Activated naive CD4-positive, alpha-beta T cell treated with anti-CD3 and anti-CD28 coated beads for 36 hours (primary cell): ENCODE data around the gene KRTAP10-2. TPM values are rescaled to one million over a fixed set of nuclear protein-coding genes. Genes with fewer than 3 reads are reported as not detected.
"Not testable (repeated sequence)": the region's sequence is repeated elsewhere in the genome, so short reads cannot be mapped to it uniquely, and the experiment has no call there.

Experiments used
- CTCF ChIA-PET: fragments of 350-600 bp; sonication (Branson Sonifier 250); formaldehyde crosslinking; loops from one replicate; lab custom pipeline; 2021; ENCODE audit warnings: antibody characterized with exemption; lab: Charles Lee
- DNase-seq: peaks from one replicate; pipeline ENCODE4 v3.0.0-alpha.2; 2020
- H3K27ac Mint-ChIP-seq: one replicate; pipeline ENCODE4 v1.8.0; 2021; ENCODE audit warnings: mild to moderate bottlenecking, mixed read lengths
- H3K27me3 Mint-ChIP-seq: one replicate; pipeline ENCODE4 v1.8.0; 2021; ENCODE audit warnings: low read depth, mixed read lengths
- H3K36me3 Mint-ChIP-seq: one replicate; pipeline ENCODE4 v1.8.0; 2021; ENCODE audit warnings: low read depth, mixed read lengths
- H3K4me1 Mint-ChIP-seq: one replicate; pipeline ENCODE4 v1.8.0; 2021; ENCODE audit warnings: low read depth, mixed read lengths
- H3K4me3 Mint-ChIP-seq: one replicate; pipeline ENCODE4 v1.8.0; 2021; ENCODE audit warnings: mild to moderate bottlenecking, moderate library complexity, mixed read lengths
- H3K9me3 Mint-ChIP-seq: one replicate; pipeline ENCODE4 v1.8.0; 2021; ENCODE audit warnings: mixed read lengths
- intact Hi-C: fragments of 100-400 bp; cut with micrococcal nuclease; formaldehyde crosslinking; loops from one replicate; pipeline ENCODE4 v1.15.1; 2023
- total RNA-seq, 2 experiments: library from RNA; stranded (reverse); gene quantifications; one replicate each; pipeline ENCODE4 v1.2.3, GENCODE V29; 2021

The KRTAP10-2 gene
- total RNA-seq, 2 experiments from 2014 or later = not detected

DNA sequence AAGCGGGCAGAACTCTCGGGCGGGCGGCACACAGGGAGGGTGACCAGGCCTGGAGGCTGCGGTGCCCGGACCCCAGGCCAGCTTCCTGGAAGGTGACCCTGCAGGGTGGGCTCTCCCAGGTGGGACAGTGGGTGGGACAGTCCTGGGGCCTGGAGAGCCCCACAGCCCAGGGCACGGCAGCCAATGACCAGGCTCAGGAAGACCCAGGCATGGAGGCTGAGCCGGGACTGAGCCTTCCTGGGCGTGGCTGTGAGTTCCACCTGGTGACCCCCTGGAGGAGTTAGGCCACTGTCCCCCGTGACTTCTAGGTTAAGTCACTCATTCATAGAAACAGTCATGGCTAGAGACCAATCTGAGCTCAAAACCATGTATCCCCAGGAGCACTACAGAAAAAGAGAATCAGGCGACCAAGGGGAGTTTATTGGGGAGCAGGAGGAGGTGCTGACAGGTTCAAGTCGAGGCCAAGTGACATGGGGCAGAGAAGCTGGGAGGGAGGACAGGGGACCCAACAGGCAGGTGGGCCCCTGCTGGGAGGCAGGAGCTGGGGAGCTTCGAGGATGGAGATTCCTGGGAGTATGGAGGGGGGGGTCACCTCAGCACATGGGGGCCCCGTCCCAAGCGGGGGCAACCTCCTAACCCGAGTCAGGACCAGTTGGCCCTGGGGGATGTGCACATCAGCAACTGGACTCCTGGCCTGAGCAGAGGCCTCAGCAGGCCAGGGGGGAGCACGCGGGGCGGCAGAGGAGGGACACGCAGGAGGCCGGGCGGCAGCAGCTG is 27.9 kb upstream of the KRTAP10-2 start:
- DNase-seq = no peak
- peaks cover 10% of the 10 kb centered on the region for H3K4me1 Mint-ChIP-seq
- H3K27ac Mint-ChIP-seq = no peak overlapping the region
- H3K9me3 Mint-ChIP-seq = peaks cover 32% of the 10 kb centered on the region
- H3K36me3 Mint-ChIP-seq = peaks cover 1% of the 10 kb centered on the region
- intact Hi-C loops = no loop called here
- no peak overlapping the region for H3K4me3 Mint-ChIP-seq
- no peaks in the 10 kb centered on the region for H3K27me3 Mint-ChIP-seq
- CTCF ChIA-PET = no interaction called here

GRCh38 chr21:44578371-44579055 is 27.2 kb upstream of the KRTAP10-2 start:
- H3K9me3 Mint-ChIP-seq = peaks cover 32% of the 10 kb centered on the region
- CTCF ChIA-PET = no interaction called here
- no peak for DNase-seq
- intact Hi-C loops = no loop called here
- peaks cover 9% of the 10 kb centered on the region for H3K4me1 Mint-ChIP-seq
- H3K27me3 Mint-ChIP-seq = no peaks in the 10 kb centered on the region
- H3K4me3 Mint-ChIP-seq = no peak overlapping the region
- peaks cover 1% of the 10 kb centered on the region for H3K36me3 Mint-ChIP-seq
- H3K27ac Mint-ChIP-seq = no peak overlapping the region

GRCh38 chr21:44576025-44576420 is 24.7 kb upstream of the KRTAP10-2 start:
- peaks cover 1% of the 10 kb centered on the region for H3K36me3 Mint-ChIP-seq
- CTCF ChIA-PET = no interaction called here
- H3K4me3 Mint-ChIP-seq = no peak overlapping the region

GRCh38 chr21:44575307-44576024 is 24.2 kb upstream of the KRTAP10-2 start:
- intact Hi-C loops = no loop called here
- CTCF ChIA-PET = no interaction called here
- H3K4me1 Mint-ChIP-seq = no peaks in the 10 kb centered on the region
- H3K9me3 Mint-ChIP-seq = peaks cover 21% of the 10 kb centered on the region
- no peak for DNase-seq
- H3K27me3 Mint-ChIP-seq = no peaks in the 10 kb centered on the region
- no peak overlapping the region for H3K4me3 Mint-ChIP-seq
- no peak overlapping the region for H3K27ac Mint-ChIP-seq
- peaks cover 1% of the 10 kb centered on the region for H3K36me3 Mint-ChIP-seq

More at GRCh38 chr21:44576025-44576420, 24.7 kb upstream of the KRTAP10-2 start:
- no peaks in the 10 kb centered on the region for H3K27me3 Mint-ChIP-seq
- intact Hi-C loops = no loop called here
- peaks cover 25% of the 10 kb centered on the region for H3K9me3 Mint-ChIP-seq
- DNase-seq = no peak
- H3K4me1 Mint-ChIP-seq = no peaks in the 10 kb centered on the region
- no peak overlapping the region for H3K27ac Mint-ChIP-seq

- no peaks in the 10 kb centered on the region for H3K4me1 Mint-ChIP-seq
- peaks cover 20% of the 10 kb centered on the region for H3K9me3 Mint-ChIP-seq
- intact Hi-C loops = no loop called here
- H3K27ac Mint-ChIP-seq = no peak overlapping the region
- DNase-seq = no peak
- no peak overlapping the region for H3K4me3 Mint-ChIP-seq
- no peaks in the 10 kb centered on the region for H3K36me3 Mint-ChIP-seq
- CTCF ChIA-PET = interaction anchor here (0.7 to 1.3 kb wide), 2 partner anchors 11 to 108 kb away, joined by 3 to 4 read pairs; partner anchors contain the start of gene KRTAP12-1
- no peaks in the 10 kb centered on the region for H3K27me3 Mint-ChIP-seq
These were observed 23.4 kb upstream of the KRTAP10-2 start for GRCh38 chr21:44574457-44575306.

- not testable (repeated sequence) for H3K27ac Mint-ChIP-seq, H3K27me3 Mint-ChIP-seq, H3K4me3 Mint-ChIP-seq, H3K36me3 Mint-ChIP-seq, DNase-seq, H3K4me1 Mint-ChIP-seq
- intact Hi-C loops = loop anchor here (1.0 kb wide), 1 partner anchor 18 kb away; the partner anchor contains the start of gene KRTAP10-6
- peaks cover 18% of the 10 kb centered on the region for H3K9me3 Mint-ChIP-seq
- CTCF ChIA-PET = interaction anchor here (0.7 to 1.3 kb wide), 2 partner anchors 11 to 108 kb away, joined by 3 to 4 read pairs; partner anchors contain the start of gene KRTAP12-1
These were observed 22.5 kb upstream of the KRTAP10-2 start, which contains the start of gene KRTAP10-4 for GRCh38 chr21:44573630-44574456. TSS of gene KRTAP10-4 (plus strand) at chr21:44573729. CDS start at chr21:44573759, 30 bp downstream.

DNA sequence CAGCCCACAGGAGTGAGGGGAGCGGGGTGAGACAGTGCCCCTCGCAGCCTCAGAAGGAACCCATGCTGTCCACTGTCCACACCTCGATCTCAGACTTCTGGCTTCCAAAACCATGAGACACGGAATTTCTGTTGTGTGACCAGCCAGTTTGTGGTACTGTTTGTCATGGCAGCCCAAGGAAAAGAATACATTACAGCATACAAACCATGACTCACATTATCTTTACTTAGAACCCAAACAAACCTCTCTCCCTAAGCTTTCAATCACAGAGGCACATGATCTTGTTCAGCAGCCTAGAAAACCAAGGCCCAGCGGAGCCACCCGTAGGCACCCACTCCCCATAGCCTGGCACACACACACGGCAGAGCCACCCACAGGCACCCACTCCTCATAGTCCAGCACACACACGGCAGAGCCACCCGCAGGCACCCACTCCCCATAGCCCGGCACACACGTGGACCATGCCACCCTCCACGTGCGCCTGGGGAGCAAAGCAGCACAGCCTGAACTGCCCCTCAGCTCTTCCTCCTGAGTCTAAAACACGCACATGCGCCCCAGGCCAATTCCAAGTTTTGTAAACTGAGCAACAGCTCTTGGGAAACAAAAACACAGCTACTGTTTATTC is 21.8 kb upstream of the KRTAP10-2 start:
- H3K4me3 Mint-ChIP-seq = no peak overlapping the region
- intact Hi-C loops = loop anchor here (1.0 kb wide), 1 partner anchor 19 kb away; the partner anchor contains the start of gene KRTAP10-6
- DNase-seq = no peak
- H3K4me1 Mint-ChIP-seq = no peaks in the 10 kb centered on the region
- H3K36me3 Mint-ChIP-seq = no peaks in the 10 kb centered on the region
- H3K27ac Mint-ChIP-seq = no peak overlapping the region
- peaks cover 16% of the 10 kb centered on the region for H3K9me3 Mint-ChIP-seq
- CTCF ChIA-PET = no interaction called here
- H3K27me3 Mint-ChIP-seq = no peaks in the 10 kb centered on the region

GRCh38 chr21:44571844-44572782 is 20.8 kb upstream of the KRTAP10-2 start:
- H3K4me1 Mint-ChIP-seq = no peaks in the 10 kb centered on the region
- H3K4me3 Mint-ChIP-seq = no peak overlapping the region
- no peak for DNase-seq
- CTCF ChIA-PET = no interaction called here
- no peaks in the 10 kb centered on the region for H3K36me3 Mint-ChIP-seq
- intact Hi-C loops = no loop called here
- no peaks in the 10 kb centered on the region for H3K27me3 Mint-ChIP-seq
- H3K9me3 Mint-ChIP-seq = peaks cover 7% of the 10 kb centered on the region
- H3K27ac Mint-ChIP-seq = no peak overlapping the region

DNA sequence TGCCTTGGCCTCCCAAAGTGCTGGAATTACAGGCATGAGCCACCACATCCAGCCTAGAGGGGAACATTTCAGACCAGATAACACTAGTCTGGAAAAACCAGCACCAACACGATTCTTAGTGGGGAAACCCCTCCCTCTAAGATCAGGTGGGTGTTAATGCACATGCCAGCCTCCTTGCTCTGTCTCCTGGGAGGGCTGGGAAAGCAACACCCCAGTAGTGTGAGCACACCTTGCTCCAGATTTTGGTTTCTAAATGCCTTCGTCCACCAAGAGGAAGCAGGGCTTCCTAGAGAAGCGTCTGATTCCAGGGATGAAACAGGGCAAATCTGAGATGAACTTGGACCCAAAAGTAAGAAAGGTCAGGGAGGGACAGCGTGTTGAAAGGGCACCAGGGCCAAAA is 20.0 kb upstream of the KRTAP10-2 start:
- intact Hi-C loops = no loop called here
- no peak overlapping the region for H3K4me3 Mint-ChIP-seq
- H3K27me3 Mint-ChIP-seq = no peaks in the 10 kb centered on the region
- H3K4me1 Mint-ChIP-seq = no peaks in the 10 kb centered on the region
- CTCF ChIA-PET = no interaction called here
- no peaks in the 10 kb centered on the region for H3K36me3 Mint-ChIP-seq
- no peak overlapping the region for H3K27ac Mint-ChIP-seq
- no peak for DNase-seq
- H3K9me3 Mint-ChIP-seq = peaks cover 2% of the 10 kb centered on the region

- no peak for DNase-seq
- Mint-ChIP-seq H3K9me3 (peaks cover 2% of the 10 kb centered on the region), H3K4me3 (no peak overlapping the region), H3K4me1 (peaks cover 6% of the 10 kb centered on the region), H3K36me3 (no peaks in the 10 kb centered on the region), H3K27ac (no peak overlapping the region), H3K27me3 (no peaks in the 10 kb centered on the region)
- intact Hi-C loops = no loop called here
- CTCF ChIA-PET = no interaction called here
These were observed 18.7 kb upstream of the KRTAP10-2 start for GRCh38 chr21:44569861-44570517.
